Central memory CD4-positive, alpha-beta T cell (primary cell): ENCODE data around the gene CAPN15.

ENCODE experiments used
- DNase-seq: peaks from one replicate; pipeline ENCODE4 v3.0.0; 2022

The CAPN15 gene

DNA sequence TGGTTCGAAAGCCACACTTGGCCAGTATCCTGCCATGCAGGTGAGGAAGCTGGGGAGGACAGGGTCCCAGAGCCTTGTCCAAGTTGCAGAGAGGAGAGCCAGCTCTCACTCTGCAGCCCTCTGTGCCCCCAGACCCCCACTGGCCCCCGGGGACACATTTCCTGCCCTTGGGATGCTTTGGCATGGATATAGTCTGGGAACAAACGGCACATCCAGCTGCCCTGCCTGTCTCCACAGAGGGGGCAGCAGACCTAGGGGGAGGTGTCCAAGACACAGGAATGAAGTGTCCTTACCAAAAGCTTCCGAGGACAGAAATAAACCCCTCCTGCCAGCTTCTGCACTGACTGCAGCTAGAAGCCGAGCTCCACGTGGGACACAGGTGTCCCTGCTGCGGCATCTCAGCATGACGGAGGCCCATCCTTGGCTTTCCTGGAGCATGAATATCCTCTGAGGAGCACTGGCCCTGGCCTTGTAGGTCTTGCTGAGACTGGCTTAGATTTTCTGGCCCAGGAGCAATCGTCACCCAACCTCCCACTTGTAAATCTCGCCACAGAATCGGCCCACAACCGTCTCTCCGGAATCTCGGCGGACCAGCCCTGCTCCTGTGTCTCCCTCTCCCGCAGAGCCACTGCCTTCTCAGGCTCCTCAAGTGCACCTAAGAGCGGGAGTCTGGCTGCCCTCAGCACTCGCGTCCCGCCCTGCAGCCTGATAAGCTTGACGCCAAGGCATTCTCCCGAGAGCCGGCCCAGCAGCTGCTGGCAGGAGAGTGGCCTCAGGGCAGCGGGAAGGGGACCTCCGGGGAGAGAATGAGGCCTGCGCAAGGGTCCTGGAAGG lies 1.1 kb upstream of the CAPN15 start:
- DNase-seq, result peak; percentile 19

DNA sequence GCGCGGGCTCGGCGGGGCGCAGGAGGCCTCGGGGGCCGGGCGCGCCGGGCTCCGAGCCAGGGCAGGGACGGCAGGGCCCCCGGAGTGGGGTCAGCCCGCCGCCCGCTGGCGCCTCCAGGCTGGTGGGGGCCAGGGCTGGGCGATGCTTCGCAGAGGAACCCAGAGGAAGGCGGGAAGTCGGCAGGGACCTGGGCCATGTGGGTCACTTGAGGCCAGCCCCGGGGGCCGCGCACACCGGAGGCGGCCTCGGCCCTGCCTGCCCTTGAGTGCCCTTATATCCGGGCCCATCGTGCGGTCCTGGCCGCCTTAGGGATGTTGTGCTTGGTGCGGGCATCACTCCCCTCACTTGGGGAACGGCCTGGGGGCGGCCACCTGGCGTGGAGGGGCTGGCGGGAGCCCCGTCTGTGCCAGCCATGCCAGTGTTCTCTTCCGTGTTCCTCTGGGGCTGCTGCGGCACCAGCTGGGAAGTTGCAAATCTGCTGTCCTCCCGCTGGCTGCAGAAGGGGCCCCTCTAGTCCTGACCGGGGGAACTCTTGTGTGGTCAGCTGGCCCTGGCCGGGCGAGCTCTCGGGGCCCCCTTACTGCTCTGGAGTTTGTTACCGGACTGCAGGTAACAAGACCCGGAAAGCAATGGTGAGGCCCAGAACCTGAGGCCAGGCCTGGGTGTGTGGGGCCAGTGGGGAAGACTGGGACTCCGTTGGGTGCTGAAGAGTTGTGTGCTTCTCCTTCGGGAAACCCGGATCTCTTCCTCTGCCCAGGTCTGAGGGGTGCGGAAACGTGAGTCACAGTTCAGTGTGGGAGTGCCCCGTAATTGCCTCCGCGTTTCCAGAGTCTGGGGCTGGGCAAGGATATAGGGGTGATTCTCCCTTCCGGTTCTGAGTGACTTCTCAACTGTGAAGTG lies 849 bp downstream of the CAPN15 start:
- no peak for DNase-seq

DNA sequence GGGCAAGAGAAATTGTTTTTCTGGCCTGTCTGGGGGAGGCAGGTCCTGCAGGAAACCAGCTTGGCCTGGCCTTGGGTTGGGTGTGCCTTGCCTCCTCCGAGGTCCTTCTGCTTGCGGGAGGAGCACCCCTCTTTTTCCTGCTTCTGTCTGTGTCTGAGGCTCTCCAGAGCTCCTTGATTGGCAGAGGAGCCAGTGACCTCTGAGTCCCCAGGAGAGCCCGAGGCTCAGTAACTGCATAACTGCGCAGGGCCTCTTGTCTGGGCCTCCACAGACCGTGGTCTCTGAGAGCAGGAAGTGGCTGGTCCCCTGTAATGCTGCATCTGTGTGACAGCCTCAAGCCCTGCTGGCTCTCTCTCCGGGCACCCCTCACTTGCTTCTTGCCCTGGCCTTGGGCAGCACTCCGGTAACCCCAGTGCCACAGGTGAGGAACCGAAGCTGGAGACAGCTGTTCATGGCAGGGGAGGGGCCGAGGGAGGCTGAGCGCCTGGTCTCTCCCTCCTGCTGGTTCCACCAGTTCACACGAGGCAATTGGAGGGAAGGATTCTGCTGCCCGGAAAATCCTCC lies 1.6 kb downstream of the CAPN15 start:
- no peak for DNase-seq

DNA sequence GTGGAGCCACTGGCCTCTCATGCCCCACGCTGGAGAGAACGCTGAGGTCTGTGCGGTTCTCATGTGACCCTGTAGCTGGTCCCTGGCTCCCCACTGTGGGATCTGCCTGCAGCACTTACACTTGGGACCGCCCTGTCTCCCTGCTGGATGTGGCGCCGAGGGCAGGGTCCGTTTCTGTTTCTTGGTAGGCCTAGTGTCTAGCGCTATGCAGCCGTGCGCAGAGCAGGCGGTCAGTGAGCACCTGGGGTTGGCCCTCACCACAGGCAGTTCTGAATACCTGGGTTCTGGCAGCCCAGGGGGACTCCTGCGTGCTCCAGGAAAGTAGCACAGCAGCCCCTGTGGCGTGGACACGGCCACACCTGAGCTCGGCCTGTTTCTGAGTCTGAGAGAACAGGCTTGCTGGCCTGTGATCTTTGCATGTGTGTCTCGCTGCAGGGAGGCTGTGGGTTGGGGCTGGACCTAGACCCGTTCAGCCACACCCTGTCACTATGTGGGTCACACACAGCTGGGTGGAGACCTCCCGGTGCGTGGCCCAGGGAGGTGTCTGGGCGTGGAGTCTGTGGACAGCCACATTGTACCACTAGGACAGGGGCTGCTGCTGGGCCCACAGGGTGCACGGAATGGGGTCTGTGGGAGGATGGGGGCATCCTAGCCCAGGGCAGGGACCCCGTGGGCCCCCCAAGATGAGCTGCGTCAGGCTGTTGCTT lies 2.8 kb downstream of the CAPN15 start:
- DNase-seq, result no peak

DNA sequence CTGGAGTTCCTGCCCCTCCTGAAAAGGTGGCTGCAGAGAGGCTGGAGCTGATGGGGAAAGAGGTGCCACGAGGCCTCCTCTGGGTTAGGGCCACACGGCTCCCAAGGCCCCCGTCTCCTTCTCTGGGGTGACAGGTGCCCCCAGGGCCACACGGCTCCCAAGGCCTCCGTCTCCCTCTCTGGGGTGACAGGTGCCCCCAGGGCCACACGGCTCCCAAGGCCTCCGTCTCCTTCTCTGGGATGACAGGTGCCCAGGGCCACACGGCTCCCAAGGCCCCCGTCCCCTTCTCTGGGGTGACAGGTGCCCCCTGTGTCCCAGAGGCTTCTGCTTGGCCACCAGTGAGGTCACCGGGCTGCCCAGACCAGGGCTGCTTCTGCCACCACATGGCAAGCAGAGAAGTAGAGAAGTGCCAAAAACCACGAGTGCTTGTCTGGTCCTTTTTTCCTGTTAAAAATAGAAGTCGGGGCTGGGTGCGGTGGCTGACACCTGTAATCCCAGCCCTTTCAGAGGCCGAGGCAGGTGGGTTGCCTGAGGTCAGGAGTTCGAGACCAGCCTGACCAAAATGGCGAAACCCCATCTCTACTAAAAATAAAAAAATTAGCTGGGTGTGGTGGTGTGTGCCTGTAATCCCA lies 4.1 kb downstream of the CAPN15 start:
- no peak for DNase-seq

DNA sequence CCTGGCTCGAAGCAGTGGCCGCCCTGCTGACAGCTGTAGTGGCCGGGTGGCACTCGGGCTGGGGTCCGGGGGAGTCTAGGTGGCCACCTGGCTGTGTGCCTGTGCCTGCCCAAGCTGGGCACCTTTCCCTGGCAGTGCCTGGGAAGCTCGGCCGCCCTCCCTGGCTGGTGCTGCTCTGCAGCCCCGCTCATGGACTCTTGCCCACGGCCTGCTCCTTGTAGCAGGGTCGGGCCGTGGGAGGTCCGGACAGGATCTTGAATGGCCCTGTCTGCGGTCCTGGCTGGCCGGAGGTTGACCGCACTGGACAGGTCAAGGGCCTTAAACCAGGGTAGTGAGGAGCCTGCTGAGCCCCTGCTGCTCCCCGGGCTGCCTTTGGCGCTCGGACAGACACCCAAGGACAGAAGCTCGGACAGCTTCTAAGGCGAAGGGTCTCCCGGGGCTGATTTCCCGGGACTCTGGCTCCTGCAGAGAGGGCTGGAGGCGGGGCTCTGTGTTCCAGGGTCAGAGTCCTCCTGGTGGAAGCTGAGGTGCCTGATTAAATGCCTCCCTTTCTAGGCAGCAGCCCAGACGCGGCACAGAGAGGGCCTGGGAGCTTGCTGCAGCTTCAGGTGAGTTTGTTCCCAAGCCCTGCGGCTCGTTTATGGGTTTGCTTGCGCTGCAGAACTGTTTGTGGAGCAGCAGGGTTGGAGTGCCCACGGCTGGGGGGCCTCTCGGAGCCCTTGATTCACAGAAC lies 6.0 kb downstream of the CAPN15 start:
- DNase-seq, result no peak

DNA sequence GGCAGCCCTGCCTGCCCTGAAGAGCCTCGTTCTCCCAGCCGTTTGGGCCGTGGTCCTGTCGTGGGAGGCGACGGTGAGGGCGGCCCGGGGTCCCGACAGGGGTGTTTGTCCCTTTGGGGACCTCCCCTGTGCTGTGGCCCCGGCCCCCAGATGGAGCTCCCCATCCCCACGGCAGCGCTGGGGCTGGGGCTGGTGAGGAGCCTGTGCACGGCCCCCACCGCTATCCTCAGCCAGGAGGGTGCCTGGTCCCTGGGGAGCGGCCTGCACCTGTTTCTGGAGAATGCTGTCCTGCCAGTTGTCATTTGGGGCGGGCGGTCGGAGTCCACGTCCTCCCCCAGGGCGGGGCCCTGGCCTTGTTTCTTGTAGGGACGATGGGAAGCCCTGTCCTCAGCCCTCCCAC lies 6.6 kb downstream of the CAPN15 start:
- no peak for DNase-seq

DNA sequence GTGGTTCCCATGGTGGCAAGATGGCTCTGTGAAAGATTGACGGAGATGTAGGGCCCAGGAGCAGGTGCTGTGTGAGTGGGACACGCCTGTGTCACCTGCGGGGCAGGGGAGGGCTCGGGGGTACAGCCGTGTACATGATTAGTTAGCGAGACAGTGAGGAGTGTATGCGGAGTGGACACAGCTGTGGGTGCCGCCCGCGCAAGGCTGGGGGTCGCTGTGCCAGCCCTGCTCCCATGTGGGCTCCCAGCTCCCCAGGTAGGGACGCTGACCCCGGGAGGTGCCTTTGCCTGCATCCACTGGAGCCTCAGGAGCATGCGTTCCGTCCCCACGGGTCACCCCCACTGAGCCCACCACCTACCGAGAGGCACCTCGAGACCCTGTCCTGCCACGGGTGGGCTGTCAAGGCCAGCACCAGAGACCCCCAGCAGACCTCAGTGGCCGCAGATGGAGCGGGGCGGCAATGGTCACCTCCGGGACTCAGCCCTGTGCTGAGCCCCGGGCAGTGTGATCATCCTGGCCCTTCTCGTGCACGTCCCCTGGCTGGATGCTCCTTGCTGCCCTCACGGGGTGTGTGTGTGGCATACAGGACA lies 7.4 kb downstream of the CAPN15 start:
- no peak for DNase-seq

DNA sequence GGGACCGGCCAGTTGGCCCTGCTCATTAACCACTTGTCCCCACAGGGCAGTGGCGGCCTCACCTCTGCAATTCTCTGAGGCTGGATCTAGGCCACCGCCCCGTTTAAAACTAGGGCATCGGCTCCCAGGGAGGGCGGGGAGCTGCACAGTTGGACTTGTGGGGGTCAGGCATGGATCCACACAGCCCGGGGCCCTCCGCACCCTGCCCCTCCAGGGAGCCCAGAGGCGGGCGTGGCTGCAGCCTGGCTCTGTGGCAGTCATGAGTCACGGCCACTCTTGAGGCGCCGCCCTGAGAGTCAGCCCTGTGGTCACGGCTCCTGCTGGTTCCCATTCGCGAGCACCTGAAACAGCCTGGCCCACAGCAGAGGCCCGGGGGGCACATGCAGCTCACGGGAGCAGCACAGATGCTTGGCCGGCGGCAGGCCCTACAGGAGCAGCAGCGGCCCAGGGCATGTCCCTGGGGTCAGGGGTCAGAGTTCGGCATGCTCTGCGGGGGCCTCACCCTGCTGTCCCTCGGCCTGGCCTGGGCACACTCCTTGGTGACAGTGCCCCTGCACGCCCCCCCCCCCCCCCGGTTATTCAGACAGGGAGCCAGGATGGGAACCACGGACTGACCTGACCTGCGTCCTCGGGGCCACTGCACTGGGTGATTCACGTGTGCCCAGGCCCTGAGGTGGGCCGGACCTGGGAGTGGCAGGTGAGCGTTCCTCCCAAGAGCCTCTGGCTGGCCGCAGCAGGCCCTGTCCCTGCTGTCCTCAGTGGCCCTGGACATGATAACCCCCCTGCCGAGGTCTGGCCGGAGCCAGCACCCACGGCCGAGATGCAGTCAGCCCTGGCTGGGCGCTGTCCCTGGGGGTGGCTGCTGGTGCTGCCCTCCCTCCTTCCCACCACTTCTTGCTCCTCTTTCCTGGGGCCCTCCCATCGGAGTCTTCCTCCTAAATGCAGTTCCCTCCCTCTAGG lies 8.2 kb downstream of the CAPN15 start:
- DNase-seq, result no peak

DNA sequence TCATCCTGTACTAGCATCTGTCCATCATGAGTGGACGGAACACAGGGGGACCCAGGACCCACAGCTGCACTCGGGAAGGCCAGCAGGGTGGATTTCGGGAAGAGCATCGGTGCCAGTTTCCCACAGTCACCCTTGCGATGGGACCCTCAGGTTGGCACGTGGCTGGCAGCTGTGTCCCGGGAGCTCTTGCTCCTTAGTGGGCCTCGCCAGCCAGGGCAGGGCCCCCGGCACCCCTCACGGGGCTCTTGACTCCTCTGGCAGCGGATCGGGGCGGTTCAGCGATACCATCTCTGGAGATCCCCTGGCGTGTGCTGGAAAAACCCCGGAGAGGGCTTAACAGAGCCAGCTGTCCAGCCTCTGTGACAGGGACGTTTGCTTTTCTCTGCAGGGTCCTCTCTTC lies 9.2 kb downstream of the CAPN15 start:
- DNase-seq, result no peak

DNA sequence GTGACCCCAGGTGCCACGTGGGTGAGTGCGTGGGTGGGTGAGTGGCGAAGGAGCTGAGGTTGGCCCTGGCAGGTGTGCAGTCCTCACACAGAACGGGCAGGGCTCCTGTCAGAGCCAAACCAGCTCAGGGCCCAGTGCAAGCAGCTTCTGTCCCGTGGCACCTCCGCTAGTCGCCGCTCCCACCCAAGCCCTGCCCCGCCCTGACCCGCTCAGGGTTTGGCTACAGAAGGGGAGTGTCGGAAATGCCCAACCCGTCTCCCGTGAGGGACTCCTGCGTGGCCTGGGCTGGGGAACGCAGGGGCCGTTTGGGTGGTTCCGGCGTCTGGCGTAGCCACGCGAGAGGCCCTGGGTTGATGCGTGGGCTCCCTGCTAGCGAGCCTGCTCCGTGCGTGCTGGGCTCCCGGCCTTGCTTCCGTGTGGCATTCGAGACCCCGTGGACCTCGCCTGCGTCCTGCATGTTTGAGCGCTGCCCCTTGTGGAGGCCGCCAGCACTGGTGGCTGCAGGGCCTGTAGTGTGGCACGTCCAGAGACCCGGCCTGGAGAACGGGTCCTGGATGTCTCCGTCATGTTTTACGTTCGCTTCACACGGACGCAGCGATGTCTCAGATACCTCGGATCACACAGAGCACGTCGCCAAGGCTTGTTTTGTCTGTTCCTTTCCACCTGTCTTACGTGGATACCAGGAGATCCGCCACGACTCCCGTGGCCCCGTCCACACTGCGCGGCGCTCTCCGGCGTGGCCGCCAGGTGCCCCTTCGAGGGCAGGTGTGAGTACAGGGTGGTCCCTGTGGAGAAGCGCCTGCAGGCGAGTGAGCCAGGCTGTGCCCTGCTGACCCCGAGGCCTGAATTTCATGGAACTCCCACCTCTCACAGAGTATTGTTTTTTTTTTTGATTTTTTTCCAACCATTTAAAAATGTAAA lies 10.2 kb downstream of the CAPN15 start:
- DNase-seq, result no peak

DNA sequence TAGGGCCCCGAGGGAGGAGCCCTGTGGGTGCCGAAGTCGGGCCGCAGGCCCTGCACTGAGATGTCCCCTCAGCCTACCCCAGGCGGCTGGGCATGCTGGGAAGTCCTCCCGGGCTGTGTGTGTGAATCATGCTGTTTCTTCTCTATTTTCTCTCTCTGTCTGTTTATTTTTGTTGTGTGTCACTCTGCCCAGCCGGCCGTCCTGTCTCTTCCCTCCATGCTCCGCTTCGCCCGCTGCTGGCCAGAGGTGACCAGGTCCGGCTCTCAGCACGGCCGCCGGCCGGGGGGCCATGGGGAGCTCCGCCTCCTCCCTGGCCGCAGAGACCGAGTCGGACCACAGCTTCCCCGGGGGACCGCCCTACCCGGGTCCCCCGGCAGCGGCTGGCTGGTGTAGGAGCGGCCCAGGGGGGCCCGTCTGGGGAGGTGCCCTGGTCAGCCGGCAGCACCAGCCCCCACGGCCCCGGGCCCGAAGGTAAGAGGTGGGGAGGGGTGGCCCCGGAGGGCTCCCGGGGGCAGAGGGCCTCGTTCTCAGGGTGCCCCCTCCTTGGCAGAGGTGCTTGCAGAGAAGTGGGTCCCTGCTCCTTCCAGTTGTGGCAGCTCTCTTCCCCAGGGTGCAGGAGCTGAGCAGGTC lies 12.5 kb downstream of the CAPN15 start:
- no peak for DNase-seq

DNA sequence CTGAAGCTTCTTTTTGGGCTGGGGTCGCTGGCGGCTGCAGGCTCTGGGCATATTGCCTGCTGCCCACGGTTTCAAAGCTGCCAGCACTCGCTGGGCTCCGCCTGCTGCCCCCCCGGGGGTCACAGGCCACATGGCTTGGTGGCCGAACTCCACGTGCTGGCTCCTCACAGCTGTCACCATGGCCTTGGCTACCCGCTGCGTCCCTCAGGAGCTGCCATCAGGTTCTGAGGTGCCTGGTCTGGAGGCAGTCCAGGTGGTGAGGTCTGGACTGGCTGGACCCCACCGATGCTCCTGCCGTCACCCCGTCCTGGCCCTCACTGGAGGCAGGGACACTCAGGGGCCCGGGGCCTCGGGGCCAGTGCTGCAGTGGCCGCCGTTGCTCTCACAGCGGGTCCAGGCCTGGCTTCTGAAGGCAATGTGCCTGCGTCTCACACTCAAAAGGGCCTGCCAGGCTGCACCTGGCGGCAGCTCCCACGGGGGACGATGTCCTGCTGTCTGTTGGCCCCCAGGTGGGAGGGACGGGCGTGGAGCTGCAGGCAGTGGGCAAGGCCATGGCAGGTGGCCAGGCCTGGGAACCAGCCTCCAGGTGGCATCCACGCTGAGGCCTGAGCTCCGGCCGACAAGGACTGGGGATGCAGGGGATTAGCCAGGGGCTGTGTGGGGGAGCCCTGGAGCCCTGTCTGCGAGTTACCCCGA lies 13.3 kb downstream of the CAPN15 start:
- no peak for DNase-seq

DNA sequence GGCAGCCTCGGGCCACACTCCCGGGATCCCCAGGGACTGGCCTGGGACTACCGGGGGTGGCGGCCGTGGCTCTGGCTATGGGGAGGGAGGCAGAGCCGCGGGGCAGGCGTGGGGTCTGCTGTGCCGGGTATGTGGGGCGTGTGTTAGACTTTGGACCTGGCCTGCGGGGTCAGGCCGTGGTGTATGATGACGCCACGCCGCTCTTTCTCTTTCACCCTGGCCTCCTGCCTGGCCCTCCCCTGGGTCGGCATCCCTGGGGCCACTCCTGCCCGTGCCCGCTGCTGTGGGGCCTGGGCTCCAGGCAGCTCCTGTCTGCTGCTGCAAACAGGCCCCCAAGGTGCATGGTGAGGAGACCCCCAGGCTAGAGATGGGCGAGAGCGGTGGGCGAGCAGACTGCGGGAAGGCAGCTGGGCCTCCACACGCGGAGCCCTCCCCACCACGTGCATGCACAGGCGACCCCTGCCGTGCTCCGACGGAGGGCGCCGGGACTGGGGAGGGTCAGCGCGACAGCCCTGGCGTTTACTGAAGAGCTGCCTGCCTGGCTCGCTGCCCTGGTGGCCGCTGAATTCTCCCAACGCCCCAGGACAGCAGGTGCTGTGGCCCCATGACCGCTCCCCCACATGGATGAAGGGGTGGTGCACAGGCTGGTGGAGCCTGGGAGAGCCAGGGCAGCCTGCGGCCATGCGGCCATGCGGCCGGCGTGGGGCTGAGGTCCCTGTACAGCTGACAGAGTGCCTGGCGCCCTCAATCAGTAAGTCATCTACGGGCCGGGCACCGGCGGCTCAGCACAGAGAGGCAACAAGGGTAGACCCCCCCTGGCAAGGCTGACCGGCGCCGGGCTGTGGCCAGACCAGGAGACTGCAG lies 16.0 kb downstream of the CAPN15 start:
- DNase-seq, result no peak

DNA sequence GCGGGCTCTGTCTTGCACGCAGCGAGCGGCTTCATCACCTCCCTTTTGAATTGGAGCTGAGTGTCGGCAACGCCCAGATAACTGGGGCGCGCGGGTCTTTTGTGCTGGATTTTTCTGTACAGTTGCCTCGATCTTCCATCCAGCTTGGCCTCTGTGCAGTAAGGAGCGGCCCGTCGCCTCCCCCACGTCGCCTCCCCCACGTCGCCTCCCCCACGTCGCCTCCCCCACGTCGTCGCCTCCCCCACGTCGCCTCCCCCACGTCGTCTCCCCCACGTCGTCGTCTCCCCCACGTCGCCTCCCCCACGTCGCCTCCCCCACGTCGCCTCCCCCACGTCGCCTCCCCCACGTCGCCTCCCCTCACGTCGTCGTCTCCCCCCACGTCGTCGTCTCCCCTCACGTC lies 17.0 kb downstream of the CAPN15 start:
- DNase-seq, result no peak

DNA sequence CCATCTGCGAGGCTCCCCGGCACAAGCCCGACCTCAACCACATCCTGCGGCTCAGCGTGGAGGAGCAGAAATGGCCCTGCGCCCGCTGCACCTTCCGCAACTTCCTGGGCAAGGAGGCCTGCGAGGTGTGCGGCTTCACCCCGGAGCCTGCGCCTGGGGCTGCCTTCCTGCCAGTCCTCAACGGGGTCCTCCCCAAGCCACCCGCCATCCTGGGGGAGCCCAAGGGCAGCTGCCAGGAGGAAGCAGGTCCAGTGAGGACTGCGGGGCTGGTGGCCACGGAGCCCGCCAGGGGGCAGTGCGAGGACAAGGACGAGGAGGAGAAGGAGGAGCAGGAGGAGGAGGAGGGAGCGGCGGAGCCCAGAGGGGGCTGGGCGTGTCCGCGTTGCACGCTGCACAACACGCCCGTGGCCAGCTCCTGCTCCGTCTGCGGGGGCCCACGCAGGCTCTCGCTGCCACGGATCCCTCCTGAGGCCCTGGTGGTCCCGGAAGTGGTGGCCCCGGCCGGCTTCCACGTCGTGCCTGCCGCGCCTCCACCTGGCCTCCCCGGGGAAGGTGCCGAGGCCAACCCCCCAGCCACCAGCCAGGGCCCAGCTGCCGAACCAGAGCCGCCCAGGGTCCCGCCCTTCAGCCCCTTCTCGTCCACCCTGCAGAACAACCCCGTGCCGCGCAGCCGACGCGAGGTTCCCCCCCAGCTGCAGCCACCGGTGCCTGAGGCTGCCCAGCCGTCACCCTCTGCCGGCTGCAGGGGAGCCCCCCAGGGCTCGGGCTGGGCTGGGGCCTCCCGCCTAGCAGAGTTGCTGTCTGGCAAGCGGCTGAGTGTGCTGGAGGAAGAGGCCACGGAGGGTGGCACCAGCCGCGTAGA lies 19.6 kb downstream of the CAPN15 start:
- DNase-seq, result no peak
